CD14-positive monocyte (primary cell): Measurements from ENCODE around the gene MX2. TPM values are rescaled to one million over a fixed set of nuclear protein-coding genes. Genes with fewer than 3 reads are reported as not detected.

ENCODE experiments used
- DNase-seq, 3 donors: peaks; one replicate each; pipeline ENCODE4 v3.0.0-alpha.2; 2011 to 2022
- H2AFZ ChIP-seq: 2 replicates; pipeline ENCODE4 v1.6.0; 2012; ENCODE audit warnings: mild to moderate bottlenecking, low read depth, low read length, inconsistent platforms; ENCODE audit not compliant: insufficient read depth, poor library complexity, severe bottlenecking
- H3K27ac ChIP-seq, 2 donors: 1 replicate in 1 of 2; 2 replicates in 1 of 2; pipeline ENCODE4 v1.5.1; 2012 to 2013; ENCODE audit warnings: low read length in 2 of 2, control low read depth in 1 of 2, inconsistent platforms in 1 of 2, low read depth in 1 of 2, mild to moderate bottlenecking in 1 of 2
- H3K27me3 ChIP-seq, 2 donors: one replicate each; pipeline versions ENCODE4 v1.6.0 to v1.6.1; 2011 to 2013; ENCODE audit warnings: low read length in 2 of 2; ENCODE audit not compliant: control insufficient read depth in 2 of 2, insufficient read depth in 2 of 2
- H3K36me3 ChIP-seq, 2 donors: replicated peaks in 1 of 2; 1 replicate in 1 of 2; 2 replicates in 1 of 2; pipeline versions ENCODE4 v1.5.1 to v1.6.1; 2012 to 2013; ENCODE audit warnings: low read length in 2 of 2, control low read depth in 1 of 2, inconsistent platforms in 1 of 2, mild to moderate bottlenecking in 1 of 2; ENCODE audit not compliant: insufficient read depth in 2 of 2, control insufficient read depth in 1 of 2
- H3K4me1 ChIP-seq, 2 donors: 1 replicate in 1 of 2; 2 replicates in 1 of 2; pipeline versions ENCODE4 v1.5.1 to v1.6.1; 2012 to 2013; ENCODE audit warnings: low read length in 2 of 2, control low read depth in 1 of 2, inconsistent platforms in 1 of 2, mild to moderate bottlenecking in 1 of 2, moderate library complexity in 1 of 2; ENCODE audit not compliant: insufficient read depth in 2 of 2, control insufficient read depth in 1 of 2
- H3K4me2 ChIP-seq: replicated peaks from 2 replicates; pipeline ENCODE3; 2012; ENCODE audit warnings: low read length, moderate library complexity, mild to moderate bottlenecking; ENCODE audit not compliant: poor library complexity, severe bottlenecking; ENCODE audit errors: extremely low read depth
- H3K4me3 ChIP-seq, 3 experiments: fragments of 200-600 bp in 1 of 3; sonication (generic) in 1 of 3; replicated peaks in 1 of 3; 1 replicate in 2 of 3; 2 replicates in 1 of 3; pipeline ENCODE4 v1.5.1; 2011 to 2013; ENCODE audit warnings: low read length in 3 of 3, mild to moderate bottlenecking in 3 of 3, control low read depth in 2 of 3, low read depth in 2 of 3, inconsistent platforms in 1 of 3, moderate library complexity in 1 of 3
- H3K79me2 ChIP-seq: 2 replicates; pipeline ENCODE4 v1.6.0; 2012; ENCODE audit warnings: mild to moderate bottlenecking, control low read depth, inconsistent platforms, low read length, moderate library complexity; ENCODE audit not compliant: insufficient read depth
- H3K9ac ChIP-seq: 2 replicates; pipeline ENCODE4 v1.6.0; 2017; ENCODE audit warnings: low read length, mild to moderate bottlenecking; ENCODE audit not compliant: insufficient read depth, poor library complexity, severe bottlenecking
- H3K9me3 ChIP-seq, 2 donors: replicated peaks in 1 of 2; 1 replicate in 1 of 2; 2 replicates in 1 of 2; pipeline versions ENCODE4 v1.5.1 to v1.6.1; 2012 to 2013; ENCODE audit warnings: low read length in 2 of 2, control low read depth in 1 of 2; ENCODE audit not compliant: control insufficient read depth in 1 of 2, insufficient read depth in 1 of 2
- H4K20me1 ChIP-seq: 2 replicates; pipeline ENCODE4 v1.6.0; 2012; ENCODE audit warnings: mild to moderate bottlenecking, low read length, control low read depth, moderate library complexity; ENCODE audit not compliant: insufficient read depth
- H3K27ac Mint-ChIP-seq, 7 donors: one replicate each; pipeline ENCODE4 v1.8.0; 2020; ENCODE audit warnings: mild to moderate bottlenecking in 7 of 7, mixed read lengths in 7 of 7, moderate library complexity in 6 of 7, inconsistent platforms in 2 of 7
- H3K27me3 Mint-ChIP-seq, 3 donors: one replicate each; pipeline ENCODE4 v1.8.0; 2021 to 2022; ENCODE audit warnings: low read depth in 3 of 3, mild to moderate bottlenecking in 3 of 3, mixed read lengths in 3 of 3, moderate library complexity in 3 of 3, inconsistent platforms in 1 of 3
- H3K36me3 Mint-ChIP-seq, 2 donors: one replicate each; pipeline ENCODE4 v1.8.0; 2020; ENCODE audit warnings: mixed read lengths in 2 of 2, inconsistent platforms in 1 of 2, mild to moderate bottlenecking in 1 of 2
- H3K4me1 Mint-ChIP-seq: one replicate; pipeline ENCODE4 v1.8.0; 2020; ENCODE audit warnings: mild to moderate bottlenecking, mixed read lengths
- H3K4me3 Mint-ChIP-seq, 2 donors: one replicate each; pipeline ENCODE4 v1.8.0; 2020; ENCODE audit warnings: mild to moderate bottlenecking in 2 of 2, mixed read lengths in 2 of 2, moderate library complexity in 1 of 2
- H3K9me3 Mint-ChIP-seq, 7 donors: one replicate each; pipeline ENCODE4 v1.8.0; 2020 to 2022; ENCODE audit warnings: mixed read lengths in 7 of 7, mild to moderate bottlenecking in 6 of 7, moderate library complexity in 6 of 7, inconsistent platforms in 2 of 7
- WGBS: methylation state at CpG from one replicate; pipeline ENCODE4 v1.1.5; 2013; ENCODE audit warnings: missing lambda C conversion rate; ENCODE audit not compliant: insufficient coverage; 5-methylcytosine and 5-hydroxymethylcytosine counted together
- intact Hi-C, 2 donors: fragments of 100-400 bp; cut with micrococcal nuclease; formaldehyde crosslinking; loops; one replicate each; pipeline versions ENCODE4 v1.15.0 to v1.15.1; 2023
- polyA plus RNA-seq, 3 donors: library from polyadenylated mRNA; depleted of rRNA in 1 of 3; unstranded in 2 of 3; stranded (reverse) in 1 of 3; fragments of 300-500 nt in 2 of 3; fragments of >200 nt in 1 of 3; fragmentation: Illumina TruSeq in 2 of 3; gene quantifications; 1 replicate in 2 of 3; 2 replicates in 1 of 3; pipeline ENCODE4 v1.2.3, GENCODE V29; 2012 to 2021
- TF ChIP-seq, protein P1 (sequence below): fragments of 200-600 bp; IDR thresholded peaks from one replicate; pipeline ENCODE4 v1.8.0; 2022; ENCODE audit warnings: antibody characterized with exemption, mild to moderate bottlenecking

The MX2 gene
- polyA plus RNA-seq, 3 donors, result 43.1 to 79.4 (median 50.3) TPM

DNA sequence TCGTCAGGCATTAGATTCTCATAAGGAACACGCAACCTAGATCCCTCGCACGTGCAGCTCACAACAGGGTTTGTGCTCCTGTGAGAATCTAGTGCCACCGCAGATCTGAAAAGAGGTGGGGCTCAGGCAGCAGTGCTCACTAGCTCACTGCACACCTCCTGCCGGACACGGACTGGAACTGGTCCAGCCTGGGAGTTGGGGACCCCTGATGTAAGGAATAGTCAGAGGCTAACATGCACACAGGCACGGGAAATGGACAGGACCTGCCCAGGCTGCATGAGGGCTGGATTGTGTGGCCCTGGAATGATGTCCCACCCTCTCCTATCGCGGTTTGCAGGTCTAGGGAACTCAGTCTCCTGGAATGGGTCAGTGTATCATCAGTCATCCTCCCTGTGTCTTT is 41.0 kb downstream of the MX2 start:
- Histone ChIP-seq H3K27ac (no peak overlapping the region), H3K79me2 (no peaks in the 10 kb centered on the region), H3K9ac (no peak overlapping the region), H3K9me3 (no peaks in the 10 kb centered on the region), H3K4me3 (no peak overlapping the region), H3K4me2 (no peak overlapping the region), H2AFZ (no peak overlapping the region), H3K4me1 (peaks cover 28 to 46% of the 10 kb centered on the region in 2 donors), H3K36me3 (peaks cover 74 to 90% of the 10 kb centered on the region in 2 donors), H4K20me1 (no peaks in the 10 kb centered on the region), H3K27me3 (no peaks in the 10 kb centered on the region)
- WGBS, result 98% methylated on average over 10 of the region's 10 CpGs
- Mint-ChIP-seq H3K36me3 (peaks cover 84 to 94% of the 10 kb centered on the region in 2 donors), H3K4me1 (peaks cover 40% of the 10 kb centered on the region), H3K27me3 (peaks cover 0 to 3% (median 0%) of the 10 kb centered on the region in 3 donors), H3K9me3 (peaks cover 0 to 1% (median 0%) of the 10 kb centered on the region in 7 donors), H3K4me3 (no peak overlapping the region), H3K27ac (peak overlapping the region in 2 of 7 donors; percentile 33 to 44)
- no peak for DNase-seq
- TF ChIP-seq, protein P1, sequence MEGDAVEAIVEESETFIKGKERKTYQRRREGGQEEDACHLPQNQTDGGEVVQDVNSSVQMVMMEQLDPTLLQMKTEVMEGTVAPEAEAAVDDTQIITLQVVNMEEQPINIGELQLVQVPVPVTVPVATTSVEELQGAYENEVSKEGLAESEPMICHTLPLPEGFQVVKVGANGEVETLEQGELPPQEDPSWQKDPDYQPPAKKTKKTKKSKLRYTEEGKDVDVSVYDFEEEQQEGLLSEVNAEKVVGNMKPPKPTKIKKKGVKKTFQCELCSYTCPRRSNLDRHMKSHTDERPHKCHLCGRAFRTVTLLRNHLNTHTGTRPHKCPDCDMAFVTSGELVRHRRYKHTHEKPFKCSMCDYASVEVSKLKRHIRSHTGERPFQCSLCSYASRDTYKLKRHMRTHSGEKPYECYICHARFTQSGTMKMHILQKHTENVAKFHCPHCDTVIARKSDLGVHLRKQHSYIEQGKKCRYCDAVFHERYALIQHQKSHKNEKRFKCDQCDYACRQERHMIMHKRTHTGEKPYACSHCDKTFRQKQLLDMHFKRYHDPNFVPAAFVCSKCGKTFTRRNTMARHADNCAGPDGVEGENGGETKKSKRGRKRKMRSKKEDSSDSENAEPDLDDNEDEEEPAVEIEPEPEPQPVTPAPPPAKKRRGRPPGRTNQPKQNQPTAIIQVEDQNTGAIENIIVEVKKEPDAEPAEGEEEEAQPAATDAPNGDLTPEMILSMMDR, result no peak
- intact Hi-C loops, result no loop called here

DNA sequence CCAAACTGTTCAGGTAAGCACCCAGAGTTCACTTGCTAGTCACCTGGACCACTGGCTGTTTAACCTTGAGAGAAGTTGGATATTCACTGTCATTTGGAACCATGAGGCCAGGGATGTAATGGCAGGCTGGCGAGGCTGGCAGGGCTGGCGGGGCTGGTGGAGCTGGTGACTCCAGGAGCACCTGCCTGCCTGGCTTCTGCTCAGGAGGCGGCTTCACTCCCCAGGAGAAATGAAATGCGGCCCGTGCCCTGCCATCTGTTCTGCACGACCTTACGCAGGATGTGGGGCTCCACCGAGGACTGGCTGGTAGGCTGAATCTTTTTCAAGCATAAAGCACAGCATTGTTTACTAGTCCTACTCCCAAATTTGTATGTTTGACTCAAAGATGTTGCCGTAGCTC is 41.5 kb downstream of the MX2 start:
- WGBS, result 98% methylated on average over 9 of the region's 9 CpGs
- TF ChIP-seq, protein P1, result no peak
- Histone ChIP-seq H4K20me1 (no peaks in the 10 kb centered on the region), H3K79me2 (no peaks in the 10 kb centered on the region), H2AFZ (no peak overlapping the region), H3K27ac (no peak overlapping the region), H3K27me3 (no peaks in the 10 kb centered on the region), H3K36me3 (peaks cover 78 to 90% of the 10 kb centered on the region in 2 donors), H3K9me3 (no peaks in the 10 kb centered on the region), H3K9ac (no peak overlapping the region), H3K4me2 (no peak overlapping the region), H3K4me1 (peaks cover 23 to 41% of the 10 kb centered on the region in 2 donors), H3K4me3 (no peak overlapping the region)
- peaks cover 86 to 94% of the 10 kb centered on the region in 2 donors for H3K36me3 Mint-ChIP-seq
- H3K27me3 Mint-ChIP-seq, result peaks cover 0 to 3% (median 0%) of the 10 kb centered on the region in 3 donors
- peaks cover 0 to 2% (median 0%) of the 10 kb centered on the region in 7 donors for H3K9me3 Mint-ChIP-seq
- no peak for DNase-seq
- H3K4me3 Mint-ChIP-seq, result no peak overlapping the region
- peaks cover 34% of the 10 kb centered on the region for H3K4me1 Mint-ChIP-seq
- intact Hi-C loops, result no loop called here
- H3K27ac Mint-ChIP-seq, result peak overlapping the region in 2 of 7 donors; percentile 36 to 44
